Astrocyte of the cerebellum (primary cell): ENCODE measurements around the gene SLC39A10.

ENCODE experiments used
- DNase-seq: peaks from one replicate; pipeline ENCODE4 v3.0.0-alpha.2; 2011; ENCODE audit warnings: low read depth
- H3K4me3 ChIP-seq: 2 replicates; pipeline ENCODE4 v1.5.1; 2011; ENCODE audit warnings: mild to moderate bottlenecking, low read depth, low read length, moderate library complexity
- in situ Hi-C: cut with HindIII; loops from 2 replicates; pipeline ENCODE4 v1.10.0; 2017; ENCODE audit warnings: low sequenced_read_pairs
- TF ChIP-seq, protein P1 (sequence below): IDR thresholded peaks from 2 replicates; pipeline ENCODE4 v1.5.1; 2012; ENCODE audit warnings: low read length, low read depth, moderate library complexity, mild to moderate bottlenecking; ENCODE audit errors: missing control alignments

Gene SLC39A10

DNA sequence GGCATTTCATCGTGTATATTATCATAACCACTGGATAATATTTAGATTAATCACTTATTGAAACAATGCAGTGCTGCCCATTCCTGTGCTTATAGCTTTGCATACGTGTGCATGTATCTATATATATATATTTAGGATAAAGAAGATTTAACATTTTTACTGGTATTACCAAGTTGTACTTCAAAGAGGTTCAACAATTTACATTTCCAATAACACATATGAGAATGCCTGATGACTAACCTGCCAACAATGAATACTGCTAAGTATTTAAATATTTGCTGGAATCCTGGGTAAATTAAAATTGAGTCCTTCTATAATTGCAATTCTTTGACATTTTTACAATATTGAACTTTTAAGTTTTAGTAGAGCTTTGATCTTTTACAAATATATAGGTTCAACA is 111.4 kb downstream of the SLC39A10 start:
- TF ChIP-seq, protein P1, sequence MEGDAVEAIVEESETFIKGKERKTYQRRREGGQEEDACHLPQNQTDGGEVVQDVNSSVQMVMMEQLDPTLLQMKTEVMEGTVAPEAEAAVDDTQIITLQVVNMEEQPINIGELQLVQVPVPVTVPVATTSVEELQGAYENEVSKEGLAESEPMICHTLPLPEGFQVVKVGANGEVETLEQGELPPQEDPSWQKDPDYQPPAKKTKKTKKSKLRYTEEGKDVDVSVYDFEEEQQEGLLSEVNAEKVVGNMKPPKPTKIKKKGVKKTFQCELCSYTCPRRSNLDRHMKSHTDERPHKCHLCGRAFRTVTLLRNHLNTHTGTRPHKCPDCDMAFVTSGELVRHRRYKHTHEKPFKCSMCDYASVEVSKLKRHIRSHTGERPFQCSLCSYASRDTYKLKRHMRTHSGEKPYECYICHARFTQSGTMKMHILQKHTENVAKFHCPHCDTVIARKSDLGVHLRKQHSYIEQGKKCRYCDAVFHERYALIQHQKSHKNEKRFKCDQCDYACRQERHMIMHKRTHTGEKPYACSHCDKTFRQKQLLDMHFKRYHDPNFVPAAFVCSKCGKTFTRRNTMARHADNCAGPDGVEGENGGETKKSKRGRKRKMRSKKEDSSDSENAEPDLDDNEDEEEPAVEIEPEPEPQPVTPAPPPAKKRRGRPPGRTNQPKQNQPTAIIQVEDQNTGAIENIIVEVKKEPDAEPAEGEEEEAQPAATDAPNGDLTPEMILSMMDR = no peak
- no peak overlapping the region for H3K4me3 ChIP-seq
- in situ Hi-C loops = no loop called here
- DNase-seq = no peak

- in situ Hi-C loops = no loop called here
- H3K4me3 ChIP-seq = no peak overlapping the region
- no peak for DNase-seq
- TF ChIP-seq, protein P1 = no peak
These were observed 112.9 kb downstream of the SLC39A10 start for GRCh38 chr2:195769975-195770374.

- TF ChIP-seq, protein P1 = no peak
- no peak overlapping the region for H3K4me3 ChIP-seq
- DNase-seq = no peak
- in situ Hi-C loops = no loop called here
These were observed 122.5 kb downstream of the SLC39A10 start for GRCh38 chr2:195779491-195779890.

- no peak for DNase-seq
- no peak overlapping the region for H3K4me3 ChIP-seq
- TF ChIP-seq, protein P1 = no peak
- in situ Hi-C loops = no loop called here
These were observed 125.1 kb downstream of the SLC39A10 start for GRCh38 chr2:195782156-195782555.
